ENCODE data around the gene MCM3AP. TPM values are rescaled to one million over a fixed set of nuclear protein-coding genes. Genes with fewer than 3 reads are reported as not detected.

The MCM3AP gene
- total and polyA plus RNA-seq, 9 of the 15 experiments (the other 6 are each of a cell fraction or from before 2014, with no cell fraction given): 6.5 to 179 (median 69.6) TPM

DNA sequence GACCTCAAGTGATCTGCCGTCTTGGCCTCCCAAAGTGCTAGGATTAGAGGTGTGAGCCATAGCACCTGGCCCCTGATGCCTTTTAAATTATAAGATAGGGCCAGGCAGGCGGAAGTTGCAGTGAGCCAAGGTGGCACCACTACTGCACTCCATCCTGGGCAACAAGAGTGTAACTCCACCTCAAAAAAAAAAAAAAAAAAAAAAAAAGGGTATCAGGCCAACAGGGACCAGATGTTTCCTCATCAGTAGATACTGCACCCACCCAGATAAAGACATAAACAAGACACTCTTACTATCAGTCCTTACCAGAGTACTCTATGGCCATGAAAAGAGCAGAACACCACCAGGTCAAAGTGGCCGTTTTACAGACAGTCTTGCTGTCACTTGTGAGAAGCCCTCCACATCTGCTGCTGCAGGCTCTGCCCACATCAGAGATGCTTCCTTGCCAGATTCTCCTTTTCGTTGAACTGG lies 35.0 kb upstream of the MCM3AP start (continued):
- TF ChIP-seq, protein P1, sequence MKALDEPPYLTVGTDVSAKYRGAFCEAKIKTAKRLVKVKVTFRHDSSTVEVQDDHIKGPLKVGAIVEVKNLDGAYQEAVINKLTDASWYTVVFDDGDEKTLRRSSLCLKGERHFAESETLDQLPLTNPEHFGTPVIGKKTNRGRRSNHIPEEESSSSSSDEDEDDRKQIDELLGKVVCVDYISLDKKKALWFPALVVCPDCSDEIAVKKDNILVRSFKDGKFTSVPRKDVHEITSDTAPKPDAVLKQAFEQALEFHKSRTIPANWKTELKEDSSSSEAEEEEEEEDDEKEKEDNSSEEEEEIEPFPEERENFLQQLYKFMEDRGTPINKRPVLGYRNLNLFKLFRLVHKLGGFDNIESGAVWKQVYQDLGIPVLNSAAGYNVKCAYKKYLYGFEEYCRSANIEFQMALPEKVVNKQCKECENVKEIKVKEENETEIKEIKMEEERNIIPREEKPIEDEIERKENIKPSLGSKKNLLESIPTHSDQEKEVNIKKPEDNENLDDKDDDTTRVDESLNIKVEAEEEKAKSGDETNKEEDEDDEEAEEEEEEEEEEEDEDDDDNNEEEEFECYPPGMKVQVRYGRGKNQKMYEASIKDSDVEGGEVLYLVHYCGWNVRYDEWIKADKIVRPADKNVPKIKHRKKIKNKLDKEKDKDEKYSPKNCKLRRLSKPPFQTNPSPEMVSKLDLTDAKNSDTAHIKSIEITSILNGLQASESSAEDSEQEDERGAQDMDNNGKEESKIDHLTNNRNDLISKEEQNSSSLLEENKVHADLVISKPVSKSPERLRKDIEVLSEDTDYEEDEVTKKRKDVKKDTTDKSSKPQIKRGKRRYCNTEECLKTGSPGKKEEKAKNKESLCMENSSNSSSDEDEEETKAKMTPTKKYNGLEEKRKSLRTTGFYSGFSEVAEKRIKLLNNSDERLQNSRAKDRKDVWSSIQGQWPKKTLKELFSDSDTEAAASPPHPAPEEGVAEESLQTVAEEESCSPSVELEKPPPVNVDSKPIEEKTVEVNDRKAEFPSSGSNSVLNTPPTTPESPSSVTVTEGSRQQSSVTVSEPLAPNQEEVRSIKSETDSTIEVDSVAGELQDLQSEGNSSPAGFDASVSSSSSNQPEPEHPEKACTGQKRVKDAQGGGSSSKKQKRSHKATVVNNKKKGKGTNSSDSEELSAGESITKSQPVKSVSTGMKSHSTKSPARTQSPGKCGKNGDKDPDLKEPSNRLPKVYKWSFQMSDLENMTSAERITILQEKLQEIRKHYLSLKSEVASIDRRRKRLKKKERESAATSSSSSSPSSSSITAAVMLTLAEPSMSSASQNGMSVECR (CRISPR knock-in tag; IDR thresholded peaks at IDR 0.05): no peak
- TF ChIP-seq HNRNPL (IDR thresholded peaks at IDR 0.05; ENCODE audit: low read depth, low read length): peak; percentile 53; the same call in 1 of the 2 replicates
- peak; percentile 95; the same call in 1 of the 2 replicates for TF ChIP-seq NBN (IDR thresholded peaks at IDR 0.05; ENCODE audit: low read depth)
- no peak for TF ChIP-seq PCBP2 (IDR thresholded peaks at IDR 0.05; ENCODE audit: low read depth, low read length, poor library complexity, severe bottlenecking)
- no peak; the same call in 1 of the 2 replicates for TF ChIP-seq ESRRA (IDR thresholded peaks at IDR 0.05; ENCODE audit: borderline replicate concordance, low read depth)
- peak; percentile 98 for TF ChIP-seq FOXM1 (IDR thresholded peaks at IDR 0.05; ENCODE audit: low read depth)
- TF ChIP-seq FOXM1 (CRISPR knock-in tag; IDR thresholded peaks at IDR 0.05; ENCODE audit: low read depth): no peak
- no peak for TF ChIP-seq ZNF57 (CRISPR knock-in tag; IDR thresholded peaks at IDR 0.05)
- TF ChIP-seq, protein P2, sequence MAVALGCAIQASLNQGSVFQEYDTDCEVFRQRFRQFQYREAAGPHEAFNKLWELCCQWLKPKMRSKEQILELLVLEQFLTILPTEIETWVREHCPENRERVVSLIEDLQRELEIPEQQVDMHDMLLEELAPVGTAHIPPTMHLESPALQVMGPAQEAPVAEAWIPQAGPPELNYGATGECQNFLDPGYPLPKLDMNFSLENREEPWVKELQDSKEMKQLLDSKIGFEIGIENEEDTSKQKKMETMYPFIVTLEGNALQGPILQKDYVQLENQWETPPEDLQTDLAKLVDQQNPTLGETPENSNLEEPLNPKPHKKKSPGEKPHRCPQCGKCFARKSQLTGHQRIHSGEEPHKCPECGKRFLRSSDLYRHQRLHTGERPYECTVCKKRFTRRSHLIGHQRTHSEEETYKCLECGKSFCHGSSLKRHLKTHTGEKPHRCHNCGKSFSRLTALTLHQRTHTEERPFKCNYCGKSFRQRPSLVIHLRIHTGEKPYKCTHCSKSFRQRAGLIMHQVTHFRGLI (CRISPR knock-in tag; IDR thresholded peaks at IDR 0.05): no peak; the same call in 1 of the 2 replicates
- TF ChIP-seq NR2C1 (IDR thresholded peaks at IDR 0.05): peak; percentile 70; the same call in 1 of the 2 replicates
- TF ChIP-seq NR2C1 (tag; IDR thresholded peaks at IDR 0.05): peak; percentile 32; the same call in 1 of the 2 replicates
- peak; percentile 98 for TF ChIP-seq GATA2 (CRISPR knock-in tag; IDR thresholded peaks at IDR 0.05)
- no peak for TF ChIP-seq NCOA2 (IDR thresholded peaks at IDR 0.05; ENCODE audit: partially characterized antibody in 2 of 2)
- TF ChIP-seq, protein P3, sequence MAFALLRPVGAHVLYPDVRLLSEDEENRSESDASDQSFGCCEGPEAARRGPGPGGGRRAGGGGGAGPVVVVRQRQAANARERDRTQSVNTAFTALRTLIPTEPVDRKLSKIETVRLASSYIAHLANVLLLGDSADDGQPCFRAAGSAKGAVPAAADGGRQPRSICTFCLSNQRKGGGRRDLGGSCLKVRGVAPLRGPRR (CRISPR knock-in tag; IDR thresholded peaks at IDR 0.05): peak; percentile 70; the same call in 1 of the 2 replicates
- TF ChIP-seq, protein P4, sequence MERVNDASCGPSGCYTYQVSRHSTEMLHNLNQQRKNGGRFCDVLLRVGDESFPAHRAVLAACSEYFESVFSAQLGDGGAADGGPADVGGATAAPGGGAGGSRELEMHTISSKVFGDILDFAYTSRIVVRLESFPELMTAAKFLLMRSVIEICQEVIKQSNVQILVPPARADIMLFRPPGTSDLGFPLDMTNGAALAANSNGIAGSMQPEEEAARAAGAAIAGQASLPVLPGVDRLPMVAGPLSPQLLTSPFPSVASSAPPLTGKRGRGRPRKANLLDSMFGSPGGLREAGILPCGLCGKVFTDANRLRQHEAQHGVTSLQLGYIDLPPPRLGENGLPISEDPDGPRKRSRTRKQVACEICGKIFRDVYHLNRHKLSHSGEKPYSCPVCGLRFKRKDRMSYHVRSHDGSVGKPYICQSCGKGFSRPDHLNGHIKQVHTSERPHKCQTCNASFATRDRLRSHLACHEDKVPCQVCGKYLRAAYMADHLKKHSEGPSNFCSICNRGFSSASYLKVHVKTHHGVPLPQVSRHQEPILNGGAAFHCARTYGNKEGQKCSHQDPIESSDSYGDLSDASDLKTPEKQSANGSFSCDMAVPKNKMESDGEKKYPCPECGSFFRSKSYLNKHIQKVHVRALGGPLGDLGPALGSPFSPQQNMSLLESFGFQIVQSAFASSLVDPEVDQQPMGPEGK (CRISPR knock-in tag; IDR thresholded peaks at IDR 0.05; ENCODE audit: borderline replicate concordance): no peak
- peak; percentile 91 for TF ChIP-seq NCOA4 (IDR thresholded peaks at IDR 0.05; ENCODE audit: partially characterized antibody)
- peak; percentile 97 for TF ChIP-seq ZNF197 (CRISPR knock-in tag; IDR thresholded peaks at IDR 0.05; ENCODE audit: low read depth)
- TF ChIP-seq, protein P5, sequence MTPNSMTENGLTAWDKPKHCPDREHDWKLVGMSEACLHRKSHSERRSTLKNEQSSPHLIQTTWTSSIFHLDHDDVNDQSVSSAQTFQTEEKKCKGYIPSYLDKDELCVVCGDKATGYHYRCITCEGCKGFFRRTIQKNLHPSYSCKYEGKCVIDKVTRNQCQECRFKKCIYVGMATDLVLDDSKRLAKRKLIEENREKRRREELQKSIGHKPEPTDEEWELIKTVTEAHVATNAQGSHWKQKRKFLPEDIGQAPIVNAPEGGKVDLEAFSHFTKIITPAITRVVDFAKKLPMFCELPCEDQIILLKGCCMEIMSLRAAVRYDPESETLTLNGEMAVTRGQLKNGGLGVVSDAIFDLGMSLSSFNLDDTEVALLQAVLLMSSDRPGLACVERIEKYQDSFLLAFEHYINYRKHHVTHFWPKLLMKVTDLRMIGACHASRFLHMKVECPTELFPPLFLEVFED (CRISPR knock-in tag; conservative IDR thresholded peaks at IDR 0.05): 0 out of 2 replicates have a peak, but pooled peaks have one; percentile 52
- no peak for TF ChIP-seq CREBBP (IDR thresholded peaks at IDR 0.05; ENCODE audit: low read depth, low read length)

Measured in K562 (cell line).